Measurements from ENCODE around the gene FARP1. TPM values are rescaled to one million over a fixed set of nuclear protein-coding genes. Genes with fewer than 3 reads are reported as not detected.

The FARP1 gene
- total RNA-seq, 1 donor = 0.42 TPM

GRCh38 chr13:98433654-98434053 lies 290.8 kb downstream of the FARP1 start:
- H3K9me3 ChIP-seq (ENCODE audit: low read depth, low read length) = no peaks in the 10 kb centered on the region
- no peak overlapping the region for H3K4me3 ChIP-seq (ENCODE audit: low read length)
- H3K4me1 ChIP-seq (ENCODE audit: insufficient read depth, low read length) = no peaks in the 10 kb centered on the region
- H3K27me3 ChIP-seq (ENCODE audit: insufficient read depth, low read length) = no peaks in the 10 kb centered on the region

GRCh38 chr13:98434060-98434459 lies 291.2 kb downstream of the FARP1 start:
- Histone ChIP-seq H3K9me3 (ENCODE audit: low read depth, low read length) (no peaks in the 10 kb centered on the region), H3K4me1 (ENCODE audit: insufficient read depth, low read length) (no peaks in the 10 kb centered on the region), H3K27me3 (ENCODE audit: insufficient read depth, low read length) (no peaks in the 10 kb centered on the region), H3K4me3 (ENCODE audit: low read length) (no peak overlapping the region)

GRCh38 chr13:98435376-98435775 lies 292.5 kb downstream of the FARP1 start:
- Histone ChIP-seq H3K4me3 (ENCODE audit: low read length) (no peak overlapping the region), H3K4me1 (ENCODE audit: insufficient read depth, low read length) (no peaks in the 10 kb centered on the region), H3K27me3 (ENCODE audit: insufficient read depth, low read length) (no peaks in the 10 kb centered on the region), H3K9me3 (ENCODE audit: low read depth, low read length) (no peaks in the 10 kb centered on the region)

GRCh38 chr13:98436233-98436910 lies 293.5 kb downstream of the FARP1 start:
- H3K27me3 ChIP-seq (ENCODE audit: insufficient read depth, low read length) = no peaks in the 10 kb centered on the region
- H3K4me3 ChIP-seq (ENCODE audit: low read length) = no peak overlapping the region
- H3K4me1 ChIP-seq (ENCODE audit: insufficient read depth, low read length) = no peaks in the 10 kb centered on the region
- no peaks in the 10 kb centered on the region for H3K9me3 ChIP-seq (ENCODE audit: low read depth, low read length)

GRCh38 chr13:98438246-98439125 lies 295.6 kb downstream of the FARP1 start:
- no peak overlapping the region for H3K4me3 ChIP-seq (ENCODE audit: low read length)
- no peaks in the 10 kb centered on the region for H3K4me1 ChIP-seq (ENCODE audit: insufficient read depth, low read length)
- no peaks in the 10 kb centered on the region for H3K27me3 ChIP-seq (ENCODE audit: insufficient read depth, low read length)
- H3K9me3 ChIP-seq (ENCODE audit: low read depth, low read length) = no peaks in the 10 kb centered on the region

GRCh38 chr13:98439126-98439828 lies 296.4 kb downstream of the FARP1 start:
- no peak overlapping the region for H3K4me3 ChIP-seq (ENCODE audit: low read length)
- H3K27me3 ChIP-seq (ENCODE audit: insufficient read depth, low read length) = no peaks in the 10 kb centered on the region
- no peaks in the 10 kb centered on the region for H3K4me1 ChIP-seq (ENCODE audit: insufficient read depth, low read length)
- H3K9me3 ChIP-seq (ENCODE audit: low read depth, low read length) = no peaks in the 10 kb centered on the region

GRCh38 chr13:98439896-98440295 lies 297.0 kb downstream of the FARP1 start:
- peaks cover 2% of the 10 kb centered on the region for H3K4me1 ChIP-seq (ENCODE audit: insufficient read depth, low read length)
- H3K27me3 ChIP-seq (ENCODE audit: insufficient read depth, low read length) = no peaks in the 10 kb centered on the region
- H3K9me3 ChIP-seq (ENCODE audit: low read depth, low read length) = no peaks in the 10 kb centered on the region
- H3K4me3 ChIP-seq (ENCODE audit: low read length) = no peak overlapping the region

GRCh38 chr13:98440390-98441055 lies 297.6 kb downstream of the FARP1 start:
- H3K27me3 ChIP-seq (ENCODE audit: insufficient read depth, low read length) = no peaks in the 10 kb centered on the region
- H3K4me3 ChIP-seq (ENCODE audit: low read length) = no peak overlapping the region
- peaks cover 8% of the 10 kb centered on the region for H3K4me1 ChIP-seq (ENCODE audit: insufficient read depth, low read length)
- no peaks in the 10 kb centered on the region for H3K9me3 ChIP-seq (ENCODE audit: low read depth, low read length)

GRCh38 chr13:98441056-98441676 lies 298.3 kb downstream of the FARP1 start:
- H3K4me1 ChIP-seq (ENCODE audit: insufficient read depth, low read length) = peaks cover 10% of the 10 kb centered on the region

GRCh38 chr13:98442391-98443230 lies 299.7 kb downstream of the FARP1 start:
- Histone ChIP-seq H3K27me3 (ENCODE audit: insufficient read depth, low read length) (no peaks in the 10 kb centered on the region), H3K9me3 (ENCODE audit: low read depth, low read length) (no peaks in the 10 kb centered on the region), H3K4me1 (ENCODE audit: insufficient read depth, low read length) (peaks cover 10% of the 10 kb centered on the region), H3K4me3 (ENCODE audit: low read length) (no peak overlapping the region)

More at GRCh38 chr13:98441056-98441676, 298.3 kb downstream of the FARP1 start:
- Histone ChIP-seq H3K27me3 (ENCODE audit: insufficient read depth, low read length) (no peaks in the 10 kb centered on the region), H3K4me3 (ENCODE audit: low read length) (no peak overlapping the region), H3K9me3 (ENCODE audit: low read depth, low read length) (no peaks in the 10 kb centered on the region)

- H3K4me1 ChIP-seq (ENCODE audit: insufficient read depth, low read length) = peaks cover 10% of the 10 kb centered on the region
Measured at GRCh38 chr13:98443329-98443728, 300.4 kb downstream of the FARP1 start.

GRCh38 chr13:98443800-98444325 lies 301.0 kb downstream of the FARP1 start:
- H3K4me1 ChIP-seq (ENCODE audit: insufficient read depth, low read length) = peaks cover 10% of the 10 kb centered on the region
- no peaks in the 10 kb centered on the region for H3K9me3 ChIP-seq (ENCODE audit: low read depth, low read length)
- no peak overlapping the region for H3K4me3 ChIP-seq (ENCODE audit: low read length)
- H3K27me3 ChIP-seq (ENCODE audit: insufficient read depth, low read length) = no peaks in the 10 kb centered on the region

More at GRCh38 chr13:98443329-98443728, 300.4 kb downstream of the FARP1 start:
- Histone ChIP-seq H3K27me3 (ENCODE audit: insufficient read depth, low read length) (no peaks in the 10 kb centered on the region), H3K9me3 (ENCODE audit: low read depth, low read length) (no peaks in the 10 kb centered on the region), H3K4me3 (ENCODE audit: low read length) (no peak overlapping the region)

- Histone ChIP-seq H3K27me3 (ENCODE audit: insufficient read depth, low read length) (no peaks in the 10 kb centered on the region), H3K4me1 (ENCODE audit: insufficient read depth, low read length) (peaks cover 10% of the 10 kb centered on the region), H3K4me3 (ENCODE audit: low read length) (no peak overlapping the region), H3K9me3 (ENCODE audit: low read depth, low read length) (no peaks in the 10 kb centered on the region)
Measured at GRCh38 chr13:98444381-98444780, 301.5 kb downstream of the FARP1 start.

Measured in mononuclear cell (primary cell).